ENCODE data around the gene RAPGEF4.
"Not testable (repeated sequence)": the region's sequence is repeated elsewhere in the genome, so short reads cannot be mapped to it uniquely, and the experiment has no call there.

RAPGEF4 gene

DNA sequence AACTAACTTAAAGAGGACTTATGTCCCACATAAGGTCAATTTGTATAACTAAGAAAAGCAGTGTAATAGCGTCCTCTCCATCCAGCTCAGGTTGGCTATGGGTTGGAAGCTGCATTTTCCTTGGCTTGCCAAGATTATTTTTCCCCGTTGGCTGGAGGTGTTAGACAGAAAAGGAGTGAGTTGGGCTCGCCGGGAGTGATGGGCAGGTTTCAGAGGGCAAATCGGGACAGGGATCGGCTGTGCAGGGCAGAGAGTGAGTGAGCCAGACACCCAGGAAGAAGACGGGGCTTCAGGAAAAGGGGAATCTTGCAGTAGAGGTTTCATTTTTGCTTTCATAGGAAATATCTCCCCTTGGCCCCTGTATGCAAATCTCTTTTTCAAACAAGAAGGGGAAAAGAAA is 298.5 kb downstream of the RAPGEF4 start:
- no peak overlapping the region for H3K27ac ChIP-seq (ENCODE audit: insufficient read depth, low read length, poor library complexity, severe bottlenecking)
- DNase-seq, result no peak
- no peaks in the 10 kb centered on the region for H3K36me3 ChIP-seq (ENCODE audit: control insufficient read depth, insufficient read depth, low read length)
- no peaks in the 10 kb centered on the region for H3K4me1 ChIP-seq (ENCODE audit: control insufficient read depth, insufficient read depth, low read length, poor library complexity, severe bottlenecking)
- no peak overlapping the region for H3K4me3 ChIP-seq (ENCODE audit: insufficient read depth, low read depth, low read length, poor library complexity, severe bottlenecking)
- no peaks in the 10 kb centered on the region for H3K9me3 ChIP-seq (ENCODE audit: control insufficient read depth, low read length)
- no peaks in the 10 kb centered on the region for H3K27me3 ChIP-seq (replicated peaks; ENCODE audit: control insufficient read depth, insufficient read depth, low read length, poor library complexity, severe bottlenecking)

DNA sequence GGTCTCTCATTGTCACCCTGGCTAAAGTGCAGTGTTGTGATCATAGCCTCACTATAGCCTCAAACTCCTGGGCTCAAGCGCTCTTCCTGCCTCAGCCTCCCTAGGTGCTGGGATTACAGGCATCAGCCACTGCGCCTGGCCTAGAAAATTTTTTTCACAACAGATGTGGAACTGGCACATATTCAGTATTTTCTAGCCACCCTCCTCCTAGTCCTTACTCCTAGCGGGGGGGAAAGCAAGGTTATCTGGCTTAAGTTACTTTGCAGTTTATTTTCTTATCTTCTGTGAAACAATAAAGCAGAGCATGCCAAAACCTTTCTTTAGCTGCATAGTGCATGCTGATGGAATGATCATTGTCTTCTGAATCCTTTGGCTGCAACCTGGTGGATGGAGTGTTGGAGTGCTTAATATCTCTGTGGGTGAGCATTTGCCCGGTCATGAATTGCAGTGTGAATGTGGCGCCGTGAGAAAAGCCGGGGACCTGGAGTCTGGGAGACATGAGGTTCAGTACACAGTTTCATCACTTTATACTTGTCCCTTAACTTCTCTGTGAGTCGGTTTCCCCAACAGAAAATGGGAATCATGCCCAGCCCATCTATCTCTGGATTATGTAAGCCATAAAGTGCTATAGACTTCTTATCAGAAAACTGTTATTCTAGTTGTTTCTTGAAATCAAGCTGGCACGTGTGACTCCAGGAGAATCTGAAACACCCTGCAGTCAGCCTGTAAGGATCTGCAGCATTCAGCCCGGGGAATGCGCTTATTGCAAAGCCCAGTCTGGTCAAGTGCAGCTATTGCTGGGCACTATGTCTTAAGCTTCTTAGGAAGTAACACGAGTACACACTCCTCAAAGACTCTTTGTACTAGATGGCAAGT is 301.8 kb downstream of the RAPGEF4 start:
- no peaks in the 10 kb centered on the region for H3K27me3 ChIP-seq (replicated peaks; ENCODE audit: control insufficient read depth, insufficient read depth, low read length, poor library complexity, severe bottlenecking)
- no peaks in the 10 kb centered on the region for H3K4me1 ChIP-seq (ENCODE audit: control insufficient read depth, insufficient read depth, low read length, poor library complexity, severe bottlenecking)
- no peak overlapping the region for H3K4me3 ChIP-seq (ENCODE audit: insufficient read depth, low read depth, low read length, poor library complexity, severe bottlenecking)
- no peaks in the 10 kb centered on the region for H3K9me3 ChIP-seq (ENCODE audit: control insufficient read depth, low read length)
- no peak for DNase-seq
- H3K27ac ChIP-seq (ENCODE audit: insufficient read depth, low read length, poor library complexity, severe bottlenecking), result no peak overlapping the region
- no peaks in the 10 kb centered on the region for H3K36me3 ChIP-seq (ENCODE audit: control insufficient read depth, insufficient read depth, low read length)

DNA sequence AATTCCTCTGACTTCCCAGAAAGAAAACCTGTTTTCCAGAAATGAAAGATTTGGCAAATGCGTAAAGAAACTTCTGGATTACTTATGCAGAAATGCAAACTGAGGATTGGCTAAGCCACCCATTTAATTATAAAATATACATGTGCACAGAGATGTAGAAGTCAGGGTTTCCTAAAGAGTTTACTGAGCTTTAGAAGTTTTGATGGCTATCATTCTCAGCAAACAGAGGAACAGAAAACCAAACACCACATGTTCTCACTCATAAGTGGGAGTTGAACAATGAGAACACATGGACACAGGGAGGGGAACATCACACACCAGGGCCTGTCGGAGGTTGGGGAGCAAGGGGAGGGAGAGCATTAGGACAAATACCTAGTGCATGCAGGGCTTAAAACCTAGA is 302.6 kb downstream of the RAPGEF4 start:
- H3K27me3 ChIP-seq (replicated peaks; ENCODE audit: control insufficient read depth, insufficient read depth, low read length, poor library complexity, severe bottlenecking); H3K4me3 ChIP-seq (ENCODE audit: insufficient read depth, low read depth, low read length, poor library complexity, severe bottlenecking); H3K9me3 ChIP-seq (ENCODE audit: control insufficient read depth, low read length); H3K36me3 ChIP-seq (ENCODE audit: control insufficient read depth, insufficient read depth, low read length); DNase-seq; H3K4me1 ChIP-seq (ENCODE audit: control insufficient read depth, insufficient read depth, low read length, poor library complexity, severe bottlenecking); H3K27ac ChIP-seq (ENCODE audit: insufficient read depth, low read length, poor library complexity, severe bottlenecking): not testable (repeated sequence)

DNA sequence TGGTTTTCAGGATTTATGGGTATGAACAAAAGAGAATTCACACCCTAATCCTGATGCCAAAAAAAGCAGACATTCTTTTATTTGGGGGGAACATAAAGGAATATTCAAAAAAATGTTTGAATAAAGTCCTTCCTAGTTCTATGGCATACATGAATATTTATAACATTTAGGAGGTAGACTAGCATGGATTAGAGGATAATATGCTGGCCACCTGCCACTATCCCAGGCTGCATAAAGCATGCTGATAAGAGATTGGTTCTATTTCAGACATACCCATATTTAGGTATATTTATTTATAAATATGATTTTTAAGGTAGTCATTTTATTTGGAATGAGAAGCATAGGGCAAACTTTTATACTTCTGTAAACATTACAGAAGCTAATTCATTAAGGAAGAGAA is 305.1 kb downstream of the RAPGEF4 start:
- H3K27me3 ChIP-seq (replicated peaks; ENCODE audit: control insufficient read depth, insufficient read depth, low read length, poor library complexity, severe bottlenecking), result no peaks in the 10 kb centered on the region
- H3K9me3 ChIP-seq (ENCODE audit: control insufficient read depth, low read length), result no peaks in the 10 kb centered on the region
- no peaks in the 10 kb centered on the region for H3K36me3 ChIP-seq (ENCODE audit: control insufficient read depth, insufficient read depth, low read length)
- DNase-seq, result no peak
- no peak overlapping the region for H3K4me3 ChIP-seq (ENCODE audit: insufficient read depth, low read depth, low read length, poor library complexity, severe bottlenecking)
- H3K27ac ChIP-seq (ENCODE audit: insufficient read depth, low read length, poor library complexity, severe bottlenecking), result no peak overlapping the region
- no peaks in the 10 kb centered on the region for H3K4me1 ChIP-seq (ENCODE audit: control insufficient read depth, insufficient read depth, low read length, poor library complexity, severe bottlenecking)

DNA sequence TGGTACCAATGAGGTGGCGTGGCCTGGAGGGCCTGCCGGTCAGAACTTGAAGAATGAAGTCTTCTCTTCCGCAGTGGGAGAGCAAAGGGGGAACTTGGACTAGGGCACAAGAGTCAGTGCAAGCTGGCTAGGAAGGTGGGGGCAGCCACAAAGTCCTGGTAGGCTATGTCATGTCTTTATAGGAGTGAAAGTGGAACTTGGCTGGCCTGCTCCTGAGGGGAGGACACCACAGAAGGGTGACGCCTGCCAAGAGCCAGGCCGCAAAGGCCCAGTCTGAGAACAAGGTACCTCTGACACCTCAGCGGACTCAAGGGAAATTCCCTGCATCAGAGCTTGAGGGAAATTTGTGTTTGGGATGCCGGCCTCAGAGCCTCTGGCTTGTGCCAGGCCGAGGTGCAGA is 307.8 kb downstream of the RAPGEF4 start:
- Histone ChIP-seq H3K4me1 (ENCODE audit: control insufficient read depth, insufficient read depth, low read length, poor library complexity, severe bottlenecking) (no peaks in the 10 kb centered on the region), H3K36me3 (ENCODE audit: control insufficient read depth, insufficient read depth, low read length) (no peaks in the 10 kb centered on the region), H3K27ac (ENCODE audit: insufficient read depth, low read length, poor library complexity, severe bottlenecking) (no peak overlapping the region), H3K27me3 (replicated peaks; ENCODE audit: control insufficient read depth, insufficient read depth, low read length, poor library complexity, severe bottlenecking) (no peaks in the 10 kb centered on the region), H3K4me3 (ENCODE audit: insufficient read depth, low read depth, low read length, poor library complexity, severe bottlenecking) (no peak overlapping the region), H3K9me3 (ENCODE audit: control insufficient read depth, low read length) (no peaks in the 10 kb centered on the region)
- no peak for DNase-seq

DNA sequence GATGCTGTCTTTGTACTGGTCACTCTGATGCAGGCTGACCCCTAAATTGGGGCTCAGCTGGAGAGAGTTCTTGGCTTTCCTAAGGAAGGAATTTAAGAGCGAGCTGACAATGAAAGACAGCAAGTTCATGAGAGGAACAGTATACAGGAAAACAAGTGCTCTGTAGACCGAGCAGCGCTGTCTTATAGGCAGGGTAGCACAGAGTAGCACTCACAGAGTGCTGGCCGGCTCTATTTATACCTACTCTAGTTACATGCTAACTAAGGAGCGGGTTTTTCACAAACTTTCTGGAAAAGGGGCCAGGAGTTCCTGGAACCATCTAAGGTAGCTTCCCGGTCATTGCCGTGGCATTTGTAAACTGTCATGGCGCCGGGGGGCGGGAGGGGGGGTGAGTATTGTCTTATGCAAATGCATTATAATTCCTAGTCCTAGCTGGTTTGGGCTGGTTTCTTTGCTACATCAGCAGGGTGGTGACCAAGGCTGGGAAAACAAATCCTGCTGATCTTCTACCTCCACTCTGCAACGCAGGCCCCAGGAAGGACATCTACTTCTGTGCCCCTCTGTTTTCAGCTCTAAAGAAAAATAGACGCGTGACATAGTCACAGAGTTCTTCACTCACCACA is 308.4 kb downstream of the RAPGEF4 start:
- DNase-seq, result no peak
- no peak overlapping the region for H3K27ac ChIP-seq (ENCODE audit: insufficient read depth, low read length, poor library complexity, severe bottlenecking)
- H3K9me3 ChIP-seq (ENCODE audit: control insufficient read depth, low read length), result no peaks in the 10 kb centered on the region
- H3K4me1 ChIP-seq (ENCODE audit: control insufficient read depth, insufficient read depth, low read length, poor library complexity, severe bottlenecking), result no peaks in the 10 kb centered on the region
- no peaks in the 10 kb centered on the region for H3K36me3 ChIP-seq (ENCODE audit: control insufficient read depth, insufficient read depth, low read length)
- H3K27me3 ChIP-seq (replicated peaks; ENCODE audit: control insufficient read depth, insufficient read depth, low read length, poor library complexity, severe bottlenecking), result no peaks in the 10 kb centered on the region
- no peak overlapping the region for H3K4me3 ChIP-seq (ENCODE audit: insufficient read depth, low read depth, low read length, poor library complexity, severe bottlenecking)

DNA sequence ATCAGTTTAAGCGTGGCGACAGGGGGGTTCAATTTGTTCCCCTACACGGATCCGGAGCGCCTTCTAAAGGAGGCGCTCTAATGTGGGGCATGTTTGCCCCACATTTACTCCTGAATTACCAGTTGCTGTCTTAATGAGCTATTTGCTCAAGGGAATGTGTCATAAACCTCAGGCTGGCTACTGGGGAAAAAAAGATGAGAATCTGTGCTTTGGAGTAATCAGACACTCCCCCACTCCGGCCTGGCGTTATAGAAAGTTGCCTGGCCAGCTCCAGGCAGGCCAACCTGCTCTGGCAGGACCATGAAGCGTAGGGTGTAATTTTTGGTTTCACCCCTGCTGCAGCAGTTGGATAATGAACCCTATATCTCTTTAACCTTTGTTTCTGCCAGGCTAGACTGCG is 309.0 kb downstream of the RAPGEF4 start:
- Histone ChIP-seq H3K4me3 (ENCODE audit: insufficient read depth, low read depth, low read length, poor library complexity, severe bottlenecking) (no peak overlapping the region), H3K4me1 (ENCODE audit: control insufficient read depth, insufficient read depth, low read length, poor library complexity, severe bottlenecking) (no peaks in the 10 kb centered on the region), H3K27ac (ENCODE audit: insufficient read depth, low read length, poor library complexity, severe bottlenecking) (no peak overlapping the region), H3K36me3 (ENCODE audit: control insufficient read depth, insufficient read depth, low read length) (no peaks in the 10 kb centered on the region), H3K9me3 (ENCODE audit: control insufficient read depth, low read length) (no peaks in the 10 kb centered on the region), H3K27me3 (replicated peaks; ENCODE audit: control insufficient read depth, insufficient read depth, low read length, poor library complexity, severe bottlenecking) (no peaks in the 10 kb centered on the region)
- DNase-seq, result no peak

DNA sequence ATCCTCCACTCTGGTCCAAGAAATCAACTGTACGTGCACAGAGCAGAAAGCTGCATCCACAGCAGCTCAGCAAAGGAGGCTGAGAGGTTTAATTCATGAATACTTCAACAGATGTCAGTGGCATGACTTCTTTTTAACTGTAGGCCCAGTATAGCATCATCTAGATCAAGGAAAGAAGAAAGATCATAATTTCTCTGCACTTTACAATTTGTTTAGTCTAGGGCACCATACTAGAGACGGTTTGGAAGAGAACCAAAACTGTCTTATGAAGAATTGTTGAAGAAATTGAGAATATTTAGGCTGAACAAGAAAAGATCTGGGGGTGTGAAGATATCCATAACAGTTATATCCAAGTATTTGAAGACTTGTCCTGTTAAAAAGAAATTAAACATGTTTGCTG is 309.5 kb downstream of the RAPGEF4 start:
- Histone ChIP-seq H3K36me3 (ENCODE audit: control insufficient read depth, insufficient read depth, low read length) (no peaks in the 10 kb centered on the region), H3K4me1 (ENCODE audit: control insufficient read depth, insufficient read depth, low read length, poor library complexity, severe bottlenecking) (no peaks in the 10 kb centered on the region), H3K27ac (ENCODE audit: insufficient read depth, low read length, poor library complexity, severe bottlenecking) (no peak overlapping the region), H3K27me3 (replicated peaks; ENCODE audit: control insufficient read depth, insufficient read depth, low read length, poor library complexity, severe bottlenecking) (no peaks in the 10 kb centered on the region), H3K4me3 (ENCODE audit: insufficient read depth, low read depth, low read length, poor library complexity, severe bottlenecking) (no peak overlapping the region), H3K9me3 (ENCODE audit: control insufficient read depth, low read length) (no peaks in the 10 kb centered on the region)
- DNase-seq, result no peak

DNA sequence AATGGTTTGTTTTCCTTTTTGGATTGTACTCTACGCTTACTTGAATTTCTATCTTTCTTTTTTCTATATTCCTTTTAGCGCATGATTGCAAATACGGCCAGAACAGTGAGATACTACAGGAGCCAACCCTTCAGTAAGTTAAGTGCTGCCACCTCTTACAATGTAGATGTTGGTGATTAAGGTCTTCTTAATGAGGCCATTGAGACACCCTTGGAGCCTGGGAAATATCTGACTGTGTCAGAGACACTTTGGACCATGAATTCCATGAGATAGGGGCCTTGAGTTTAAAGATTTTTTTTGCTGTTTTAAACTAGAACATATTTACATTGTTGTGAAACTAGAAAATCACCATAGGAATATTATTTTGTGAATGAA is 312.9 kb downstream of the RAPGEF4 start:
- no peak for DNase-seq
- H3K4me1 ChIP-seq (ENCODE audit: control insufficient read depth, insufficient read depth, low read length, poor library complexity, severe bottlenecking), result no peaks in the 10 kb centered on the region
- no peaks in the 10 kb centered on the region for H3K27me3 ChIP-seq (replicated peaks; ENCODE audit: control insufficient read depth, insufficient read depth, low read length, poor library complexity, severe bottlenecking)
- no peaks in the 10 kb centered on the region for H3K9me3 ChIP-seq (ENCODE audit: control insufficient read depth, low read length)
- no peak overlapping the region for H3K27ac ChIP-seq (ENCODE audit: insufficient read depth, low read length, poor library complexity, severe bottlenecking)
- H3K36me3 ChIP-seq (ENCODE audit: control insufficient read depth, insufficient read depth, low read length), result no peaks in the 10 kb centered on the region
- H3K4me3 ChIP-seq (ENCODE audit: insufficient read depth, low read depth, low read length, poor library complexity, severe bottlenecking), result no peak overlapping the region

DNA sequence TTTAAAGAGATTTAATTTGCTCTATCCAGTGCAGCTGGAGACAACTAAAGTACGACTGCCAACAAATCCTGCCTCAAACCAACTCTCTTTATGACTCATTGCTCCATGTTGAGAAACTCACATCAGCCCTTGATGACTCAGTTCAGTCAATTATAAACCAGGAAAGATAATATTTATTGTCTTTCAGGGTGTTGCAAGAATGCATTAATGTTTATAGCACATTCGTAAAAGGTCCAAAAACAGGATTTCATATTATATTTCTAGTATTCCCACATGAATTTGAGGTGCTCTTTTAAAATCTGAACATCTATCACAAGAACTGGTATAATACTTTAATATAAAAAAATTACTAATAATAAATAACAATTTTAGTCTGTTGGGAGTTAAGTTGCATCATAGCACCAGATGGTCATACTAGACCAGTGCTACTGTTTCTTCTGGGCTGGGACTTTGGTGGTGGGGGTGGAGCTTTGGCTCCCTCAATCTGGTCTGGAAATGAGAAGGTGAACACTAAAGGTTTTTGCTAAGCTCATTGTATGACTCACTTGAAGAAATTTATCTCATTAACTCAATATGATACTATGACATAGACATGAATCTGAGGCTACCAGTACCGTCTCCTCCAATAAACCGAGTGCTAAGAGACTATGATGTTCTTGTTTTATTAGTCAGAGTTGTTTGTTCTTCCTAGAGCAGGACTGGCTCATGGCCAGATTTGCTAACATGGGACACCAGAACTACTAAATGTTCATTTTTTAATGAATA is 313.4 kb downstream of the RAPGEF4 start:
- no peak overlapping the region for H3K4me3 ChIP-seq (ENCODE audit: insufficient read depth, low read depth, low read length, poor library complexity, severe bottlenecking)
- H3K27ac ChIP-seq (ENCODE audit: insufficient read depth, low read length, poor library complexity, severe bottlenecking), result no peak overlapping the region
- DNase-seq, result no peak
- no peaks in the 10 kb centered on the region for H3K27me3 ChIP-seq (replicated peaks; ENCODE audit: control insufficient read depth, insufficient read depth, low read length, poor library complexity, severe bottlenecking)
- H3K9me3 ChIP-seq (ENCODE audit: control insufficient read depth, low read length), result no peaks in the 10 kb centered on the region
- no peaks in the 10 kb centered on the region for H3K4me1 ChIP-seq (ENCODE audit: control insufficient read depth, insufficient read depth, low read length, poor library complexity, severe bottlenecking)
- H3K36me3 ChIP-seq (ENCODE audit: control insufficient read depth, insufficient read depth, low read length), result no peaks in the 10 kb centered on the region

Data from effector memory CD4-positive, alpha-beta T cell (primary cell).